GM12872 (cell line): ENCODE results near the gene PLPP2.

Experiments used
- CTCF ChIP-seq: IDR thresholded peaks from 3 replicates; pipeline ENCODE4 v1.5.1; 2011; ENCODE audit warnings: low read depth, mild to moderate bottlenecking, low read length, moderate library complexity; ENCODE audit not compliant: insufficient read depth

Gene PLPP2

DNA sequence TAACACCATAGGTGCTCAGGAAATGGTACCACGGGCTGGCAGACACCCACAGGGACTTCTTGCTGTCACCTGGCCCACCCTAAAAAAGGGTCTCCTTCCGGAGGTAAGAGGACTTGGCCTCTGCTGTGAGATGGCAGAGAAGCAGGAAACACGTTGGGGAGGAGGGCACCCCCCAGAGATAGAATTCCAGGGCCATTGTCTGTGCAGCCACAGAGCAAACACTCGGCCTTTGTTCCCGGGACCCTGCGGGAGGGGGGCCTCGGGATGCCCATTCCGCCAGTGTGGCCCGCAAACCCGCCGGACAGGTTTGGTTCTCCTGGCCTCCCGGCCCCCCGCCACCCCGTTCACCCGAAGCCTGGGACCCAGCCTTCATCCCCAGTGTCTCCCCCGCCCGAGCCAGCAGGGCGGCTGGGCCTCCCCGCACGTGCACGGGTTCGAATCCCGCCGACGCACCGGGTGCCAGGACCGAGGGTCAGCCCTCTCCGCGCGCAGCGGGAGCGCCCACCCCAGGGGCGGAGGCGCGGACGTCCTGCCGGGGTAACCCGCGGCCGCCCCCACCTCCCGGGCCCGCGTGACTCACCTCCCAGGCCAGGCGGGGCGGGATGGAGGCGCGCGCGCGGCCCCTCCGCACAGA is 714 bp downstream of the PLPP2 start:
- no peak for TF ChIP-seq CTCF

DNA sequence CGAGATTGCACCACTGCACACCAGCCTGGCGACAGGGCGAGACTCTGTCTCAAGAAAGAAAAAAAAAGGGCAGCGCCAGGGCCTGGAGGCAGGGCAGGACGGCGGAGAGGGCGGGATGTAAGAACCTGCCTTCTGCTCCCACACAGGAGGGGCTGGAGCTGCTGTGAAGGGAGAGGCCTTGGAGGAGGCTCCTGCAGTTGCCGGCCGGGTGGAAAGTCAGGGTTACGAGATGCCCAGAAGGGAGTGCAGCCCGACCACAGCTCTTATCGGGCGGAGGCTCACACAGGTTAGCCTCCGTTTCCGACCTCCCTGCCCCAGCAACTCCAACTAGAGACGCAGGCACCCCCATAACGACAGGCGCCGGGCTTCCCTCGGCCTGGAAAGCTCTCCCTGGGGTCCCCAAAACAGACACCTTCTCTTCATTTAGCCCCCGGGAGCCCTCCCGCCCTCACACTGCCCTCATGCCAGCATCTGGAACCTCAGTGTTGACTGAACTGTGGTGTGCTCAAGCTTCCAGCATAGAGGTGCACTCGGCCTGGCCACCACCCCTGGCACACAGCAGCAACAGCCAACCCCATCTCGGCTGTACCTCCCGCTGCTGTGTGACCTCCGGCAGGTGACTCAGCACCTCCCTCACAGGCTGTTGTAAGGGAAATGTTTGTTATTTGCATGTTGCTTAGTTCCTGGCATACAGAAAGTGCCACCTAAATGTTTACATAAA is 1.4 kb downstream of the PLPP2 start:
- no peak for TF ChIP-seq CTCF

- TF ChIP-seq CTCF, result no peak
These were observed 2.3 kb downstream of the PLPP2 start for GRCh38 chr19:288911-289310.

GRCh38 chr19:287381-287871 is 3.8 kb downstream of the PLPP2 start:
- TF ChIP-seq CTCF, result no peak

GRCh38 chr19:283395-283794 is 7.8 kb downstream of the PLPP2 start:
- TF ChIP-seq CTCF, result no peak

DNA sequence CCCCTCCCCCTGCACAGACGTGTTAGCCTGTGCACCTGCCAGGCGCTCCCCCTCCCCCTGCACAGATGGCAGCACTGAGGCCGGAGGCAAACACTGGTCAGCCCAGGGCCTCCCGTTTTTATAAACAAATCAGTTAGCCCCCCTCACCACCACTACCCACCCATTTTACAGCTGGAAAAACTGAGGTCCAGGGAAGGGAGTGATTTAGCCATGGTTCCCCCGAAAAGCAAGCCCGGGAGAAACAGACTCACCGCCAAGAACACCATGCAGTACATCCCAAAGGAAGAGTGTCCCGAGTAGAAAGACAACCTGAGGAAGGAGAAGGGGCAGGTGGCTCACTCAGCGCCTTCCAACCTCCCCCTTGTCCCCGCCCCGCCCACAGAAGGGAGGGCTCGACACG is 8.7 kb downstream of the PLPP2 start:
- no peak for TF ChIP-seq CTCF

GRCh38 chr19:281992-282391 is 9.2 kb downstream of the PLPP2 start:
- TF ChIP-seq CTCF, result no peak
